Natural killer cell (primary cell): Measurements from ENCODE around the gene BORCS5. TPM values are rescaled to one million over a fixed set of nuclear protein-coding genes. Genes with fewer than 3 reads are reported as not detected.
A peak's percentile ranks its signal among the peaks of the same experiment; 100 is the strongest.

Experiments
- ATAC-seq, 3 donors: fragments of 150-1000 bp in 2 of 3; fragments of 200-7000 bp in 1 of 3; cut with Tn5 transposase; 1 replicate in 1 of 3; 2 replicates in 2 of 3; pipeline ENCODE4 v1.10.0; 2021; ENCODE audit warnings: mild to moderate bottlenecking in 2 of 3, moderate library complexity in 2 of 3
- DNase-seq, 2 donors: peaks; one replicate each; pipeline versions ENCODE4 v3.0.0 to v3.0.0-alpha.2; 2013 to 2021; ENCODE audit warnings: mixed read lengths in 1 of 2
- H3K27ac ChIP-seq: one replicate; pipeline ENCODE4 v1.5.1; 2013; ENCODE audit warnings: mild to moderate bottlenecking, low read length
- H3K27me3 ChIP-seq: one replicate; pipeline ENCODE4 v1.6.1; 2013; ENCODE audit warnings: low read length; ENCODE audit not compliant: control insufficient read depth, insufficient read depth
- H3K36me3 ChIP-seq: one replicate; pipeline ENCODE4 v1.6.1; 2013; ENCODE audit warnings: low read length; ENCODE audit not compliant: control insufficient read depth, insufficient read depth
- H3K4me1 ChIP-seq: one replicate; pipeline ENCODE4 v1.6.1; 2013; ENCODE audit warnings: low read length; ENCODE audit not compliant: control insufficient read depth, insufficient read depth
- H3K4me3 ChIP-seq: one replicate; pipeline ENCODE4 v1.5.1; 2013; ENCODE audit warnings: low read length
- H3K9me3 ChIP-seq: one replicate; pipeline ENCODE4 v1.6.1; 2013; ENCODE audit warnings: low read length; ENCODE audit not compliant: control insufficient read depth, insufficient read depth
- H3K27ac Mint-ChIP-seq, 2 donors: one replicate each; pipeline ENCODE4 v1.8.0; 2022; ENCODE audit warnings: mild to moderate bottlenecking in 2 of 2, mixed read lengths in 2 of 2, moderate library complexity in 1 of 2
- H3K27me3 Mint-ChIP-seq, 2 donors: one replicate each; pipeline ENCODE4 v1.8.0; 2022; ENCODE audit warnings: low read depth in 2 of 2, mixed read lengths in 2 of 2
- H3K36me3 Mint-ChIP-seq: one replicate; pipeline ENCODE4 v1.8.0; 2022; ENCODE audit warnings: mixed read lengths
- H3K4me1 Mint-ChIP-seq, 2 donors: one replicate each; pipeline ENCODE4 v1.8.0; 2022; ENCODE audit warnings: mixed read lengths in 2 of 2
- H3K4me3 Mint-ChIP-seq: one replicate; pipeline ENCODE4 v1.8.0; 2022; ENCODE audit warnings: mild to moderate bottlenecking, moderate library complexity, mixed read lengths
- H3K9me3 Mint-ChIP-seq, 2 donors: one replicate each; pipeline ENCODE4 v1.8.0; 2022; ENCODE audit warnings: mixed read lengths in 2 of 2
- CTCF ChIP-seq: fragments of 200-600 bp; IDR thresholded peaks from one replicate; pipeline ENCODE4 v1.8.0; 2022; ENCODE audit warnings: antibody characterized with exemption
- WGBS: methylation state at CpG from one replicate; pipeline ENCODE4 v1.1.7; 2013; ENCODE audit warnings: missing lambda C conversion rate; ENCODE audit not compliant: insufficient coverage; 5-methylcytosine and 5-hydroxymethylcytosine counted together
- intact Hi-C: fragments of 100-400 bp; cut with micrococcal nuclease; formaldehyde crosslinking; loops from one replicate; pipeline ENCODE4 v1.14.2; 2022
- total RNA-seq, 4 donors: library from RNA; stranded (reverse); fragments of 120-200 nt in 1 of 4; gene quantifications; one replicate each; pipeline versions ENCODE4 v1.2.3 to v1.2.4, GENCODE V29; 2013 to 2022

The BORCS5 gene
- total RNA-seq, 3 donors from 2014 or later (not counting 1 experiment from before 2014, with no cell fraction given): 28.5 to 32.8 (median 29.2) TPM

- Mint-ChIP-seq H3K4me3 (no peak overlapping the region), H3K36me3 (no peaks in the 10 kb centered on the region), H3K4me1 (peaks cover 26 to 30% of the 10 kb centered on the region in 2 donors), H3K27me3 (no peaks in the 10 kb centered on the region), H3K9me3 (no peaks in the 10 kb centered on the region), H3K27ac (peak overlapping the region; percentile 48 to 87)
- Histone ChIP-seq H3K27me3 (no peaks in the 10 kb centered on the region), H3K9me3 (no peaks in the 10 kb centered on the region), H3K36me3 (peaks cover 10% of the 10 kb centered on the region), H3K4me1 (peaks cover 13% of the 10 kb centered on the region), H3K4me3 (no peak overlapping the region), H3K27ac (peak overlapping the region; percentile 62)
- whole genome bisulfite sequencing: 60% methylated on average over 7 of the region's 8 CpGs
- peak in 1 of 2 donors; percentile 56 for DNase-seq
- intact Hi-C loops: no loop called here
- TF ChIP-seq CTCF: no peak
- peak in 2 of 3 donors; percentile 41 to 53 for ATAC-seq
Measured at GRCh38 chr12:12474471-12474928, 117.6 kb downstream of the BORCS5 start.

GRCh38 chr12:12474931-12475795, 118.3 kb downstream of the BORCS5 start:
- peak; percentile 87 to 90 (median 87) for ATAC-seq

GRCh38 chr12:12476857-12477531, 120.1 kb downstream of the BORCS5 start:
- H3K36me3 ChIP-seq: peaks cover 10% of the 10 kb centered on the region
- ATAC-seq: no peak
- H3K27me3 ChIP-seq: no peaks in the 10 kb centered on the region
- no peak overlapping the region for H3K4me3 ChIP-seq
- 97% methylated on average over 21 of the region's 21 CpGs for WGBS
- peaks cover 18 to 29% of the 10 kb centered on the region in 2 donors for H3K4me1 Mint-ChIP-seq
- TF ChIP-seq CTCF: no peak
- no peaks in the 10 kb centered on the region for H3K9me3 ChIP-seq
- H3K36me3 Mint-ChIP-seq: no peaks in the 10 kb centered on the region
- no peaks in the 10 kb centered on the region for H3K27me3 Mint-ChIP-seq
- no peak for DNase-seq
- intact Hi-C loops: no loop called here
- H3K27ac Mint-ChIP-seq: no peak overlapping the region
- H3K4me3 Mint-ChIP-seq: no peak overlapping the region
- no peaks in the 10 kb centered on the region for H3K9me3 Mint-ChIP-seq
- peaks cover 13% of the 10 kb centered on the region for H3K4me1 ChIP-seq
- no peak overlapping the region for H3K27ac ChIP-seq

More at GRCh38 chr12:12474931-12475795, 118.3 kb downstream of the BORCS5 start:
- Histone ChIP-seq H3K27me3 (no peaks in the 10 kb centered on the region), H3K4me1 (peaks cover 13% of the 10 kb centered on the region), H3K4me3 (no peak overlapping the region), H3K36me3 (peaks cover 8% of the 10 kb centered on the region), H3K9me3 (no peaks in the 10 kb centered on the region), H3K27ac (peak overlapping the region; percentile 62)
- TF ChIP-seq CTCF: no peak
- WGBS: 60% methylated on average over 14 of the region's 15 CpGs
- Mint-ChIP-seq H3K4me1 (peaks cover 26 to 29% of the 10 kb centered on the region in 2 donors), H3K36me3 (no peaks in the 10 kb centered on the region), H3K9me3 (no peaks in the 10 kb centered on the region), H3K27ac (peak overlapping the region; percentile 48 to 87), H3K27me3 (no peaks in the 10 kb centered on the region), H3K4me3 (no peak overlapping the region)
- DNase-seq: peak in 1 of 2 donors; percentile 77
- intact Hi-C loops: loop anchor here (1.0 kb wide), 1 partner anchor 99 kb away; no protein-coding TSS in a partner anchor
